SK-N-SH treated with all-trans-retinoic acid at 6 μM for 48 hours (cell line): Measurements from ENCODE around the gene RNF126.
"Not testable (repeated sequence)": the region's sequence is repeated elsewhere in the genome, so short reads cannot be mapped to it uniquely, and the experiment has no call there.

Experiments used
- ARNTL ChIP-seq: fragments of 450-650 bp; formaldehyde crosslinking; IDR thresholded peaks from 2 replicates; pipeline ENCODE4 v1.5.0; 2020; ENCODE audit warnings: low read depth, mild to moderate bottlenecking, moderate library complexity, borderline replicate concordance
- BACH2 ChIP-seq: fragments of 250-450 bp; sonication (Bioruptor Pico); IDR thresholded peaks from 2 replicates; pipeline ENCODE4 v1.9.0; 2021; ENCODE audit warnings: mild to moderate bottlenecking, borderline replicate concordance
- POU6F1 ChIP-seq: fragments of 250-450 bp; sonication (Bioruptor Pico); IDR thresholded peaks from 2 replicates; pipeline ENCODE4 v1.8.0; 2021; ENCODE audit warnings: low read depth, mild to moderate bottlenecking, moderate library complexity, borderline replicate concordance
- RARB ChIP-seq: fragments of 250-450 bp; sonication (Bioruptor Pico); IDR thresholded peaks from 2 replicates; pipeline ENCODE4 v1.8.0; 2021; ENCODE audit warnings: mild to moderate bottlenecking, moderate library complexity
- TCF4 ChIP-seq: fragments of 250-450 bp; sonication (Bioruptor Pico); IDR thresholded peaks from 2 replicates; pipeline ENCODE4 v1.8.0; 2021; ENCODE audit warnings: mild to moderate bottlenecking, moderate library complexity, borderline replicate concordance
- ZNF8 ChIP-seq: fragments of 450-650 bp; formaldehyde crosslinking; IDR thresholded peaks from 2 replicates; pipeline ENCODE4 v1.5.0; 2020; ENCODE audit warnings: mild to moderate bottlenecking, moderate library complexity

GRCh38 chr19:605061-605971 is 57.7 kb downstream of the RNF126 start:
- not testable (repeated sequence) for TF ChIP-seq ARNTL (CRISPR knock-in tag); ZNF8 (CRISPR knock-in tag); BACH2 (CRISPR knock-in tag); POU6F1; TCF4; RARB (CRISPR knock-in tag)
